Activated T-cell treated with anti-CD3 and anti-CD28 coated beads for 48 hours (primary cell): ENCODE measurements around the gene THBS1.

Experiments used
- DNase-seq: peaks from one replicate; pipeline ENCODE4 v3.0.0-alpha.2; 2020; ENCODE audit warnings: low read depth

The THBS1 gene

GRCh38 chr15:39580485-39581241, at the start of gene THBS1:
Gene THBS1, plus strand, starts transcription at chr15:39581079. Its CDS starts 779 bp downstream, at chr15:39581858.
- peak; percentile 42 for DNase-seq

DNA sequence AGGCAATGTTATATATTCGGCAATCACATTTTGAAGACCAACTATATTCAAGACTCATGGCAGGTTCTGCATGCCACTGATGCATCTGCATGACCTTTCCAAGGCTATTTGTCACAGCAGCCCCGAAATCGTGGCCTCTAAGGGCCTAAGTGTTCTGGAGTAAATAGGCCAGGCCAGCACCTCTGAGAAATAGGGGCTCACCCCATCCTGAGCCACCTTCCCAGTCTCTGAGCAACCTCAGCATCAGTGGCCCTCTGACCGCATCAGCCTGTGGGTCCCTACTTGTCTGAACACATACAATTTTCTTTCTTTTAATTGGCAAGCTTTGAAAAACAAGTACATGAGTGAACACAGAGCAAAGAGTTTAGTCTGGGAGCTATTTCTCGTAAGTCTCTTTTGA, 45.9 kb upstream of the THBS1 start:
- no peak for DNase-seq

DNA sequence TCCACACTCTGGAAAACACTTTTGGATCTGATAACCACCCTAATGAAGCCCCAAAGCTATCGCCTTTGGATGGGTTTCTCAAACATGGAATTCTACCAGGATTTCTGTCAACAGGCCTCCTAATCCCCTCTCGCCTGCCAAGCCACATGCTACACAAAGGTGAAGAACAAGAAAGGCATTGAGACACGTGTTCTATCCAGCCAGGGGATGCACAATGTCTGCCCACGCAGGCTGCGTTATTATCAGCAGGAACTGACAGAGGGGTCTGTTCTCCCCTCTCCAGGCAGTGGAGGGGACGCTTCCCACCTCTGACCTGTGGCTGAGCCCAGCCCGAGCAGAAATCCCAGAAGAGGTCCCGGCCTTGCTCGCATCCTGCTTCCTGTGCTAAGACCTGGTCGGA, 45.4 kb upstream of the THBS1 start:
- DNase-seq: no peak

DNA sequence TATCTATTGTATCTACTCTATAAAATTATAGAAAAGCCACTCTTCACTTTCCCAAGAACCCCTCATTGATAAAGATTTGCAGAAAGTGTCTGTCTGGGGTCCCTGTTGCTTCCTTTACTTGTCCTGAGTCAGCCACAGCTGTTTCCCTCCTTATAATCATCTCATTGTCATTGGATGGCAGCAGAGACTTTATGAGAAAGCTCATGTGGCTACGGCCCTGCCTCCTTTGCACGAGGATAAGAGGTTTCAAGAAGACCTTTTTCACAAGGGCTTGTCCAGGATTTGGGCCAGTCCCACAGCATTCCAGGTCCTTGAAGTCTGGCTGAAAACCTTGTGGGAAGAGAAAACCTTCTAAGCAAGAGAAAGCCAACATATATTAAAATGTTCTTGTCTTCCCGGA, 41.9 kb upstream of the THBS1 start:
- DNase-seq: no peak

- no peak for DNase-seq
These were observed 41.4 kb upstream of the THBS1 start for GRCh38 chr15:39539466-39539865.

DNA sequence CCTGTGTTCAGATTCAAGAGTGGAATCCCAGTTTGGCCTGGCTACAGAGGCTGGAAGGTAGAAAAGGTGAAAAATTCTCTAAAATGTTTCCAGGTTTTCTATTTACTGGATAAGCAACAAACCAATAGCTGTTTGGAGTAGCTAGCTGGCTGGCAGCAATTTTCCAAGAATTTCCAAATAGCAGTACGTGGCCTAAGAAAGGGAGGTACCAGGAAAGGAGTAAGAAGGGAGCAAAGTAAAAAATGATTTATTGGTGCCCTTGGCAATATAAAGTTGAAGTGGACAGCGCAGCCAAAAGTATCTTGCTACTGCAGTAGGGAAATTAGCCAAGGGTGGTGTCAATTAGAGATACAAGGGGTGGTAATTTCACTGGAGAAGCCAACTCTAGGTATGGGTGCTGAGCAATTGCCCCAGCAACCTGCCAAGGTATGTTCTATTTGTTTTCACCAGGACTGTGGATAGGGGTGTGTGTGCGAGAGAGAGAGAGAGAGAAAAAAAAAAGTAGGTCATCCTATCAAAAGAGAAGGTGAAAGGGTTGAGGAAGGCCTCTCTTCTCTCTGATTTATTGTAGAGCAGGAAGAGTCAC, 40.8 kb upstream of the THBS1 start:
- no peak for DNase-seq

- DNase-seq: no peak
These were observed 38.4 kb upstream of the THBS1 start for GRCh38 chr15:39542385-39543065.

DNA sequence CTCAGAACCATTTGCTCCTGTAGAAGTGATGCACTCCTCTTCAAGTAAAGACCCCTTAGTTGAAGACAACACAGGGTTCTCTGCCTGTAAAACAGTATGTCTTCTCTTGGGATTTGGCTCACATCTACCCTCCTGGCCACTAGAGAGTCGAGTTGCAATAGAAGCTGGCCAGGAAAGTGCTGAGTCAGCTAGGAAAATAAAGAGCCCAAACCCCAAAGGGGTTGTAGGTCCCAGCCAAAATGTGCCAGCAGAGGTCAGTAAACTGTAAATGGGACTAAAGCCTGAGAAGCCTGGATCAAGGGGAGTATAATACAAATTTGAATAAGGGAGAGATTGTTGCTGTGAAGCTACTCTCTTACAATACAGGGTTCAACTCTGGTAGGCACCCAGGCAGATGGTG, 37.2 kb upstream of the THBS1 start:
- no peak for DNase-seq

GRCh38 chr15:39546842-39547241, 34.0 kb upstream of the THBS1 start:
- no peak for DNase-seq

GRCh38 chr15:39548561-39548960, 32.3 kb upstream of the THBS1 start:
- no peak for DNase-seq

- DNase-seq: no peak
These were observed 31.0 kb upstream of the THBS1 start for GRCh38 chr15:39549912-39550311.

GRCh38 chr15:39551476-39551875, 29.4 kb upstream of the THBS1 start:
- no peak for DNase-seq

- DNase-seq: no peak
These were observed 28.3 kb upstream of the THBS1 start for GRCh38 chr15:39552556-39552955.

DNA sequence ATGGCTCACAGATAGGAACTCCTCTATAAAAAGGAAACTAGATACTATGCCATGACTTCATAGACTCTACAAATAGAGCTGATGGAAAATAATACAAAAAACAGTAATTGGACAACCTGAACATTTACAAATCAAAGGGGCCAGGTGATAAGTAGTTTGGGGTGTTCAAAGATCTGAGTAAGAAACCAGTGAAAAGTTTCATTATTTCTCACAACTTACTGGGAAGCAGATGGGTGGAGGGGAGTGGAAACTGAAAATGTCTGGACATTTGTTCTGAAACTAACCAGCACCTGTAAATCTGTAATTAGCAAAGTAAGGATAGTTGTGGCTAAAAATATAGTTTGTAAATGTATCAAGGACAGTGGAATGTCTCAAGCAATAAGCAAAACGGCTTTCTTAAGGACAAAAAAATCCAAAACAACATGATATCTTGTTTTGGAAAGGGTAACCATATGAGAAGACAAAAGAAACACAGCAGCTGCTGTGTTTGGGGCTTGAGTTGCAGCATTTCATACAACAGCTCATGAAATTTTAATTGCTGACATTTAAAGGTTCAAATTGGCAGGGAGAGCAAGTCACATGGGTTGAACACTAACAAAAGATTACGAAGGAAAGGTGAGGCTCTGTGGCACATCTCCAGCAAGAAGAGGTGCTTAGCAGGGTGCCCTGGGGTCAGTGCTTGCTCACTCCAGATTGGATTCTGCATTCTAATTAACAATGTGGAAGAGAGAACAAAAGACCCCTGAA, 26.8 kb upstream of the THBS1 start:
- DNase-seq: no peak

GRCh38 chr15:39554746-39555387, 26.0 kb upstream of the THBS1 start:
- DNase-seq: no peak

DNA sequence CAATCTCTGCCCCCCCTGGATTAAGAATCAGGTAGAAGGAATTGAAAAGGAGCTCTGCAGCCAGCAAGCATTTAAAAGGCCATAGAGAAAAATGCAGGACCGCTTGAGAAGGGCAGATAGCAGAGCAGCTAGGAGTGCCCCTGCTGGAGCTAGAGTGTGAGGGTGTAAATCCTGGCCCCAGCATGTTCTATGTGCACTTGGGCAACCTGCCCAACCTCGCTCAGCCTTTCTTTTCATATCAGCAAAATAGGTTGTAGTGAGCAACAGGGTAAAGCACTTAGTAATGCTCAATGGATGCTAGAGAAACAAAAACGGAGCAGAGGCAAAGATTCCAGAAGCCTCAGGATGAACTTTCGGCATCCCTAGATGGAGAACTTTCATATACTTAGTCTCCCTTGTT, 25.0 kb upstream of the THBS1 start:
- no peak for DNase-seq

- no peak for DNase-seq
These were observed 24.4 kb upstream of the THBS1 start for GRCh38 chr15:39556461-39556860.

DNA sequence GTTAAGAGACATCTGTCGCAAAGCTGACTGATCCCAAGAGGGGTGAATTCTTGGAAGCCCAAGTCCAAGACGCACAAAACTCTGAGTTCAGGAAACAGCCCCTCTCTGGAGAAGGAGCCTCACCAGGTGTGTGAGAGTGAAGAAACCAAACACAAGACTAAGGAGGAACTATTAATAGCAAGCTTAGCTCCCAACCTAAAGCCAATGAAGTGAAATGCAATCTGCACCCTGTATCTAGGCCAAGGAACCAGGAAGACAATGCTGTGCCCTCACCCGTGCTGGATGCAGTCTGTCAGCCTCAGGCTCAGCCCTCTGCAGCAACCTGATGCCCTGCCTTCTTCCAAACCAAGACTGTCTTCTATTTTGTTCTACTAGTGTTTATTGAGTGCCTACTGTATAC, 22.5 kb upstream of the THBS1 start:
- DNase-seq: no peak

DNA sequence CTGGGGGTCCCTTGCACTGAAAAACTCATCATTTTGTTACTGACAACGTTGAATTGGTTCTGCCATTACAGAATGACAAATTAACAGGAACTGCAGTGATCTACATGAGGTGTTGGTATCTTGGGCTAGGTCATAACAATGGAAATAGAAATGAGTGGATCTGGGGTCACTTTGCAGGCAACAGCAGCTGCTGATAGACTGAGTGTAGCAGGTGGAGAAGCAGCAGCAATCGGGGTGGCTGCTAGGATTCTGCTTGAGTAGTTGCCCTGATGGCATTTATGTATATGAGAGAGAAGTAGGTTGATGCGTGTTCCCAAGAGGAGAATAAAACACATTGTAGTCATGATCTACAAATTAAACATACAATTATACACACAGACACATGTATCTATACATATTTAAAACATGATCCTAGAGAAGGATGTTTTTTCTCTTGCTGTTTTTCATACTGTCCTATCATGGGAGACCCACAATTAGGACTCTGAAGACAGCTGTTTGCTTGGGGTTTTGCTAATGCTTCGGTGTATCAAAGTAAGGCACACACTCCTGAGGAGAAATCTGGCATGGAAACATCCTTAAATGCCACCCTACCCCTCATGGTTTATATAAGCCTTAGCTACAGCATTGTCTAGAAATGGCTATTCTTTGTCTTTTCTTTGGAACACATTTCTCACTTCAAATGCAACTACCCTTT, 15.8 kb upstream of the THBS1 start:
- no peak for DNase-seq

DNA sequence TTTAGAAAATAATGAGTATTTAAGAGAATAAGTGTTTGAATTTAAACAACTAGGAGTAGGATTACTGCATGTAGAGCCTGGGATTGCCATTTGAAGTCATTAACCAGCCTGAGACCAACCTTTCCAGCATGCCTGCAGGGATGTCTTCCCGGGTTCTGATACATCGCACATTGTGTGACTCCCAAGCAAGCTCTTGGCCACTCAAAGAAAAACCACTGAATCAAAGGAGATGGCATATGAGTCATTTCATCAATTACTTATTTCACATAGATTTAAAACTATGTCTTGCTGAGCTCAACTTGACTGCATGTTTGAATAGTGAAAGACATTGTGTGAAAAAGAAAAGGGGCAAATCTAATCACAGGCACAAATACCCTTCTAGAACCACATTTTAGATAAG, 15.0 kb upstream of the THBS1 start:
- no peak for DNase-seq

- DNase-seq: no peak
These were observed 7.6 kb upstream of the THBS1 start for GRCh38 chr15:39573287-39573686.

GRCh38 chr15:39573844-39574243, 7.0 kb upstream of the THBS1 start:
- no peak for DNase-seq
